Measurements from ENCODE around the gene DHX16. TPM values are rescaled to one million over a fixed set of nuclear protein-coding genes. Genes with fewer than 3 reads are reported as not detected.

DHX16 gene
- polyA plus RNA-seq, 3 donors, result 48.6 to 51.8 (median 50.0) TPM

GRCh38 chr6:30703821-30704220, 31.0 kb upstream of the DHX16 start:
- no peak for DNase-seq

GRCh38 chr6:30703011-30703410, 30.2 kb upstream of the DHX16 start:
- DNase-seq, result no peak

DNA sequence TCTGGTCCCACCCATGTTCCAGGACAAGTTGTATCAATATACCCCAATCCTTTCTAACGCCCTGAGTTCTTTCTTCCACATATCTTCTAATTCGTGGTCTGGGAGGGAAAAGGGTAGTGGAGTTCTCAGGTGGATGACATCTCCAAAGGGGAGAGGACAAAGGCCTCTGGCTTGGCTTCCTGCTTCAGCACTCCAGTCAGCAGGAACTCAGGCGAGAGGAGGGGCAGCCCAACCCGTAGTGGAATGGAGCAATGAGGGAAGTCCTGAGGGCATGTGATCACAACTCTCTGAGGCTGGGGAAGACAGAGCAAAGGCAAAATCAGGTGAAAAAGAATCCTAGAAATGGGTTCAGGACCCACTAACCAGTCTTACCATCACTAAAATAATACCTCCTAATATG, 27.5 kb upstream of the DHX16 start:
- DNase-seq, result no peak

DNA sequence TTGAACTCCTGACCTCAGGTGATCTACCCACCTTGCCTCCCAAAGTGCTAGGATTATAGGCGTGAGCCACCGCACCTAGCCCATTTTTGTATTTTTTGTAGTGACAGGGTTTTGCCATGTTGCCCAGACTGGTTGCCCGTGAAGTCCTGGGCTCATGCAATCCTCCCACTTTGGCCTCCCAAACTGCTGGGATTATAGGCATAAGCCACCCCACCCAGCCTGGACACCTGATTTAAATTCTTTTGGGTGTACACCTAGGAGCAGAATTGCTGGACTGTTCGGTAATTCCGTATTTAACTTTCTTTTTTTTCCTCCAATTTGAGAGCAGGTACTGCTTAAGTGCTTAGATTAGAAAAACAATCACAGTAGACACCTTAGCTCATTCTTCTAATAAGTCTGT, 23.6 kb upstream of the DHX16 start:
- no peak for DNase-seq

DNA sequence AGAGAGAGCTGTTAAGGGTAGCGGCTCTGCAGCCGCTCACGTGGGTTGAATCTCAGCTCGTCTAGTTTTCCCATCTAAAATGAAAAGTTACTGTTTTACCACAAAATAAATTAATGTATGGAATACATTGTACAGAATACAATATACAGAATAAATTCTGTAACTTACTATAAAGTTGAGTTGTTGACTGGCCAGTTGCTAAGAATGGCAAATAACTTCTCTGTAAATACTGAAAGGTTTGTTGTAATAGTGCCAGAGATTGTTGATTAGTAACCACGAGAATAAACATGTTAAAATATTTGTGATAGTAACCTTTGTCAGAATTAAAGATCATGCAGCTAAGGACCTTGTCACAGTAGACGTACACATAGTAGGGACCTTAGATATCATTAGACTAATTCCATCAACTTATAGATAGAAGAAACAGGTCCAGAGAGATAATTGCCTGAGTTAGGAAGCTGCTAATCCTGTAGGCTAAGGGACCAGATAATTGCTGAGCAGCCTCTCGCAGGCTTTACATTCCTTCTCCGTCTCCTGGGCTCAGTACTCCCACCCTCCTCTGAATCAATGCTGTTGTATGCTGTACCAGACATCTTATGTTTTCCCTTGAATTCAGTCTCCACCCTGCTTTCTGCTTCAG, 18.5 kb upstream of the DHX16 start:
- no peak for DNase-seq

DNA sequence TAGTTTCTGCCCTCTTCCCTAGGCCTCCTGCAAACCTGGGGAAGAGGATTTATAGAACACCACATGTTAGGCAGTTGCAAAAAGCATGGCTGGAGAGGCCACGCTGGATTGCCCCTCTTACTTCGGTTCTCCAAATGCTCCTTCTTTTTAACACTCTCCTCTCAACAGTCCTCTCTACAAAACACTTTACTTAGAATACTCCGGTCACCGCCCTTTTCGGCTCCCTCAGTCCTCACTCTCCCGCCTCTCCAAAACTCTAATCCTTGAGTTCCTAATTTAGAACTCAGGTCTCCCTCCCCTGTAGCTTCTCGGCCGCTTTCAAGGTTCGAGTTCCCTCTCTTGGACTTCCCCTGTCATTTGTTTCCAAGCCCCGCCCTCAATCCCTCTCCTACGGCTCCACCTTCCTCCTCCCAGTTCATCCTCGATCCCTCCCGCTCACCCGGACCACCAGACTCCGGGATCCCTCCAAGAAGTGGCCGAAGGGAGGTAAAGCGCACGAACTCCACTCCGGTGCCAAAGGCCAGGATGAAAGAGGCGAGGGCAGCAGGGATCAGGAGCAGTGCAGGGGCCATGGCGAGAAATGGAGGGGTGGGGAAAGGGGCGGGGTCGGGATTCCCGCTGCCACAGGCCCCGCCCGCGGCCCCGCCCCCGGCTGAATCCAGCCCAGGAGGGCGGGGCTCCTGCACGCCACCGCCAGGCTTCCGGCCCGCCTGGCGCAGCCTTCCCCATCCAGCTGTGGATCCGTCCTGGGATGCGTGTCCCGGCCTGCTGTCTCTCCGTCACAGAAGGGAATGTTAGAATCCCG, 17.8 kb upstream of the DHX16 start, which contains the start of gene NRM:
Gene NRM (minus strand): TSS at position 582 of the 805 bp plus-strand sequence. CDS start 10 bp downstream, at position 572.
- DNase-seq, result peak; percentile 88

DNA sequence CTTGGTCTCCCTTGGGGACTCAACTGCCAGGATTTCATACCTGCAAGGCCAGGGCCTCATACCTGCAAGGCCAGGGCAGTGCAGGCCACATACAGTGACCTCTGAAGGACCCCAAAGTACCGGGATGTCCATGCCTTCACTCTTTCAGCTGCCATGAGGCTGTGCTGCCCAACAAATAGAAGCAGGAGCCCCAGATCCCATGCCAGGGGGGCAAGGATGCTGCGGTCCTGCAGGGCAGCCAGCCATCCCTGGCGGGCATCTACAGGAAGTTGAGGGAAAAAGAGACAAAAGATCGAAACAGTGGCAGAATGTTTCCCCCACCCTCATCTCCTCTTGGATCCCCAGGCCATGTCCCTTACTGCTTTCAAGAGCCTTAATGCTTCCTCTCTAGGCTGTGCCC, 17.2 kb upstream of the DHX16 start:
- no peak for DNase-seq

GRCh38 chr6:30689022-30689865, 16.4 kb upstream of the DHX16 start:
- DNase-seq, result no peak

- DNase-seq, result no peak
Observed at GRCh38 chr6:30688569-30688968, 15.8 kb upstream of the DHX16 start.

DNA sequence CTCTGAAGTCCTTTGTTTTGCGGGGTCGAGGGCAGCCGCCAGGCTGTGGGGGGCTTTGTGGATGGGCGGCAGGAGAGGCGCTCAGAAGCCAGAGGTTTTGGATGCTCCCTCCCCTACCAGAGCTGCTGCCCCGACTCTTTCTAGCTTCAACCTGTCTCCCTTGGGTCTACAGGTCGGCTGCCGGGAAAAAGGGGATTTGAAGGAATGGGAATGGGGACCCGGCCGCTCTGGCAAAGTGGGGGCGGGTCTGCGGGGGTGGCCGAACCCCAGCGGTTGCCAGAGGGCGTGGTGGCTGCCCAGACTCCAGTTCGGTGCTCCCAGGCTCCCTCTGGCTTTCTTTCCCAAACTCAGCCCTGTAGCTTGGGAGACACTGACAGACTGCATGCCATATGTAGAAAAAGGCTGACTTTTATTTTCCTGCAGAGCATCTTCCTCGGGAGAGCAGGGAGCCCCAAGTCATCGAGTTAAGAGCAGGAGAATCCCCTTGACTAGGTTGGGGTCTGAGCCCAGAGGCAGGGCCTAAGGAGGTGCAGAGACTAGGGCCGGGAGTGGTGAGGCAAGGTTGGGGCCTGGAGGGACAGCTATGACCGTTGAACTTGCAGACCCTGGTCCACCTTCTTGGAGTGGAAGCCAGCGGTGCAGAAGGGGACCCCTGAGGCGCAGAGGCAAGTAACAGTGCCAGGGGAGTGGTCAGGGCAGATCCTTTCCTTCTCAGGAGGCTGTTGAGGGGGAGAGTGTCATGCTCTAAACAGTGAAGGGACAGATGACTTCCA, 15.0 kb upstream of the DHX16 start:
- peak; percentile 33 for DNase-seq

DNA sequence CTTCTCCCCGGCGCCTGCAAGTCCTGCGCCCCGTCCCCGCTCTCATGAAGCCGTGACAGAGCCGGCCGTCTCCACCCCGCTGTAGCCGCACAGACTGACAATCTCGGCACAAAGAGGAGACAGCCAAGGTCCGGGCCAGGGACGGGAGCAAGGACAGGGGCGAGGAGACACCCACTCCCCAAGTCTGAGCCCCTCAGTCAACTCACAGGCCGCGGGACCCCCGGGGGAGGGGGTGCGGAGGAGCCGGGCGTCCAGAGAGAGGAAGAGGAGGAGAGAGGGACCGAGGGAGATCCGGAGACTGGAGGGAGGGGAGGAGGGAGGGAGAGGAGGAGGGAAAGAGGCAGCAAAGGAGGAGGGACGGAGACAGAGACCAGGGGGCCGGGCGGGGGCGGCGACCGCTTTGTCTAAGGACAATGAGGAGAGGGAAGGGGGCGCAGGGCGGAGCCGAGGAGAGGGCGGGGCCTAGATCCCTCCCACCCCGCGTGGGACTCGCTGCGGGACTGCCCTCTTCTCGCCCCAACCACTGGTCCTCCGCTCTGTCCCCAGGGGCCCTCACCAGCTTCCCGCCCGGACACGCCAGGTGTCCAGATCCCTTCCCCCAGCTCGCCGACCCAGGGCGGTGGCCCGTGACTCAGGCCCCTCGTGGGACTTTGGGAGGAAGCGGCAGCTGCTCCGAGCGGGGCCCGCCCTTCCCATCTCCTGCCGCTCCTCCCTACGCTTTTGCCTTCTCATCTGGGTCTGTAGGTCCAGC, 14.3 kb upstream of the DHX16 start:
- peak; percentile 91 for DNase-seq

DNA sequence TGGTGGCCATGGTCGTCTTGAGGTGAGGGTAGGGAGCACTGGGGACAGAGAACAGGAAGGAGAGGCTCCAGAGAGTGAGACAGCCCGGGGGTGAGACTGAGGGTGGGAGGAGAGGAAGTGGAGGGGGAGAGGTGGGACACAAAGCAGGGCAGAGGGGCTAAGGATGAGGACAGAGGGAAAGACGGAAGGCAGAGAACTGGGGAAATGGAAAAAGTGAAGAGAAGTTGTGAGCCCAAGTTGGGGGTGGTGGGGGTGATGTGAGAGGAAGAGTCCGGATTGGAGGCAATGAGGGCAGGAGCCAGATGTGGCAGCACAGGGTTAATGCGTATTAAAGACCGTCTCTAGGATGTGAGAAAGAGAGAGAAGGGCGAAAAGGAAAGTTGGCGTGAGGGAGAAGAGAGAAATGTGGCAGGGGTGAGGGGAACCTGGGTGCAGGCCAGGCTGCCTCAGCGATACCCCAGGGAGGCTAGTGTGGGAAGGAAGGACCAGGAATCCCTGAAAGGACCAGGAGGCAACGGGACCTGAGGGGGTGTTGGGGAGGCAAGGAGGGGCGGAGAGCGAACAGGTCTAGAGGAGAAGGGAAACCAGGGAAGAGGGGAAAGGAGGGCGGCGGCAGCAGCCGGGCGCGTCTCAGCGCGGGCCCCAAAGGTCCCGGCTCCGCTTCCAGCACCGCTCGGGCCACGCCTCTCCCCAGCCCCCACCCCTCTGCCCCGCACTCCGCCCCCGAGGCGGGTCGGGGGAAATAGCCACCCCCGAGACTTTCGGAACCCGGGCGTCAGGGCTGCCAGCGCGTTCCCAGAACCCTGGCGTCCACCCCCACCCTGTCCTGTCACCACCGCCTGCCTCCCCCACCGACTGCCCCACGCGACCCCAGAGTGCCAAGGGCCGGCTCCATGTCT, 13.5 kb upstream of the DHX16 start, which contains the start of gene PPP1R18:
Gene PPP1R18 (minus strand): TSS at position 637 of the 899 bp plus-strand sequence. CDS start 627 bp downstream, at position 10.
- peak; percentile 60 for DNase-seq

DNA sequence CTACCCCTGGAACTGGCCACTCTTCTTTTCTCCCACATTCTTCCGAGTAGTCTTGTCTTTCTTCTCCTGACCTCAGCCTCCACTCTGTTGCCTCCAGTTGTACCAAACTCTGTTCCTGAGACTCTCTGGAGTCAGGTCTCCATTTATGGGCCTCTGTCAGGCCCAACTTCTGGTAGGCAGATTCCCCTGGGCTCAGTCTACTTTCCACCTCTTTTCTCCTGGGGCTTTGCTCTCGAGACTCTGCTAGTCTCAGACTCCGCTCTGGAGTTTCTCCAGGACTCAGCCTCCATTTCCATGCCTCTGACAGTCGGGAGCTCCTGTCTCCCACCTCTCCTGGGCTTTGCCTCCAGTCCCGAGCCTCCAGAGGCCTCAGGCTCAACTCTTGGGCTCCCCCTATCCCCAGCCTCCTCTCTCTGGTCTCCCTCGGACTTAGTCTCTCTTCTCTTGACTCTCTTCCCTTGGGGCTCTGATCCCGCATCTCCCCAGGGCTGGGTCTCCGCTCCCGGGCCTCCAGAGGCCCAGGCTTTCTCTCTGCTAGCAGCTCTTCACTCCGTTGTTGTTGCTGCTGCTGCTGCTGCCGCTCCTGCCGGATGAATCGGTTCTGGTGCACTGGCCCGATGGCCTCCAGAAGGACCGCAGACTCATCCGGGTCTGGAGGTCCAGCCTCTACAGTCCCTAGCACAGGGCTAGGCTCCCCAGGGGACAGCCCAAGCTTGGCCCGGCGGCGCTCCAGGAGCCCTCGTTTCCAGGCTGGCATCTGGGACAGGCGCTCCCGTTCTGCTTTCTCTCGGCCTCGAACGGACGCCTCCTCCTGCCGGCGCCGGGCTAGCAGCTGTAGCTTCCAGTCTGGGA, 12.6 kb upstream of the DHX16 start:
- no peak for DNase-seq

GRCh38 chr6:30684386-30685156, 11.8 kb upstream of the DHX16 start:
- DNase-seq, result no peak

- no peak for DNase-seq
Observed at GRCh38 chr6:30683980-30684338, 11.2 kb upstream of the DHX16 start.

- no peak for DNase-seq
Observed at GRCh38 chr6:30683183-30683979, 10.6 kb upstream of the DHX16 start.

Measured in renal pelvis (tissue), 4 donors.